Measurements from ENCODE around the gene PLPP3.

Gene PLPP3

DNA sequence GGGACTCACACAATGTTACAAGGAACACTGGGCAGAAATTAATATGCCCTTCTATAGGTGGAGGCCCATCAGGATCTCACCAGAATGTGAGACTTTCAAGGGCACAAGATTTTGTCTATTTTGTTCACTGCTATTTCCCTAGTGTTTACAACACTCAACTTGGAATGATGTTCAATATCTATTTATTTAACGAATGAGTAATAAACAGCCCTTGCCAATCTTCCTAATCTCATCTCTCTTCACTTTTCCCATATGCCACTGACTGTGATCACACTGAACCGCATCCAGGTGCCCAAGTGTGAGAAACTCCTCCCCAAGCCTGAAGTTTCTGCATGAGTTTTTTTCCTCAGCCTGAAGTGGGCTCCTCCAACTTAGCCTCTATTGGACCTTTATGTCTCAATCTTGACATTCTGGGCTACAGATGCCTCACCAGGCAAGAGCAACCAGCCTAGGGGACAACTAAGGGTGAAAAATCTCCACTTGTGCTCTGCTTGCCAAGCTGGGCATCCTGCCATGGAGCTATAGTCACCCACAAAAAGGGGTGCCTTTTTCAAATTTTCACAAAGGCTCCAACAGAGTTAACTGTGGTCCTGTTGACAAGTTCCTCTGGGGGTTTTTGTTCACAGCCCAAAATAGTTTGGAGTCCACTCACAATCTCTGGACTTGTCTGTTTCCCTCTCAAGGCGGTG is 105.6 kb downstream of the PLPP3 start:
- H3K27ac Mint-ChIP-seq, result no peak overlapping the region
- peaks cover 0 to 2% of the 10 kb centered on the region in 2 donors for H3K36me3 Mint-ChIP-seq
- ATAC-seq (replicated peaks) (no peak), DNase-seq (no peak)
- no peaks in the 10 kb centered on the region for H3K9me3 Mint-ChIP-seq
- no peak overlapping the region for H3K4me3 Mint-ChIP-seq
- peaks cover 31 to 39% of the 10 kb centered on the region in 2 donors for H3K27me3 Mint-ChIP-seq
- H3K4me1 Mint-ChIP-seq, result peaks cover 36 to 49% of the 10 kb centered on the region in 2 donors

DNA sequence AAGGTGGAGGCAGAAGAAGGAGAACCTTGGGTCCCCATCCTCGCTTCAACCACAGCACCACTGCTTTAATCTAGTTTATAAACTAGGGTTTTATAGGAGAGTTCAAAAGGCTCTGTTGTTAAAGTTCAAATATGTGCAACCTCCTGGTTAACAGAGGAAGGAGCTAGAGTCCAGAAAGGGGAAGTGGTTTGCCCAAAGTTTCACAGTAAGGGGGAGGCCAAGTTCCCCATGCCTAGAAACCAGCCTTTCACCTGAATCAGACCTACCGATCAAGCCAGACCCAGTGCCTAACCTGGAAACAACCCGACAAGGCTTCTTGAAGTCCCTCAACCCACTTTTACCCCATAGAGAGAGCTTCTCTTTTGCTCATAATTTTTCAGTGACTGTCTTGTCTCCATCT is 106.5 kb downstream of the PLPP3 start:
- ATAC-seq (replicated peaks) (peak; percentile 95 to 97), DNase-seq (peak; percentile 58)
- H3K36me3 Mint-ChIP-seq, result no peaks in the 10 kb centered on the region
- peaks cover 26 to 38% of the 10 kb centered on the region in 2 donors for H3K27me3 Mint-ChIP-seq
- H3K4me3 Mint-ChIP-seq, result peak overlapping the region in 1 of 2 donors; percentile 43
- H3K4me1 Mint-ChIP-seq, result peaks cover 34 to 49% of the 10 kb centered on the region in 2 donors
- no peak overlapping the region for H3K27ac Mint-ChIP-seq
- H3K9me3 Mint-ChIP-seq, result no peaks in the 10 kb centered on the region

DNA sequence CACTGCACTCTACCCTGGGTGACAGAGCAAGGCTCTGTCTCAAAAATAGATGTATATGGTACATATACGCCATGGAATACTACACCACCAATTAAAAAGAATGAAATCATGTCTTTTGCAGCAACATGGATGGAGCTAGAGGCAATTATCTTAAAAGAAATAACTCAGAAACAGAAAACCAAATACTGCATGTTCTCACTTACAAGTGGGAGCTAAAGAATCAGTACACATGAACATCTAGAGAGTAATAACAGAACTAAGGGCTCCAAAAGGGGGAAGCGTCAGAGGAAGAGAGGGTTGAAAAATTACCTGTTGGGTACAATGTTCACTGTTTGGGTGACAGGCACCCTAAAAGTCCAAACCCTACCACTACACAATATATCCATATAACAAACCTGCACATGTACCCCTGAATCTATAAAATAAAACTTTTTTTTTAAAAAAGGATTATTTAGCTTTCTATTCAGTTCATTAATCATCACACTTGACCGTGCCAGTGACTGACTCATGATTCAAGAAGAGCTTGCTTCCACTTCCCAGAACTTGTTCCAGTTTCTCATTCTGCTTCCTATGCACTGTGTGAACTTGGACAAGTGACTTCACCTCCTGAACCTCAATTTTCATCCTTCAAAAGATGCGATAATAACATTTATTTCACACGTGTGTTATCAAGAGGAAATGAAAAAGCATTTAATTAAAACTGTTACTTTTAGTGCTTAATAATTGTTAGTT is 109.6 kb downstream of the PLPP3 start:
- peaks cover 25 to 36% of the 10 kb centered on the region in 2 donors for H3K4me1 Mint-ChIP-seq
- peaks cover 13 to 19% of the 10 kb centered on the region in 2 donors for H3K27me3 Mint-ChIP-seq
- H3K9me3 Mint-ChIP-seq, result no peaks in the 10 kb centered on the region
- no peak overlapping the region for H3K4me3 Mint-ChIP-seq
- H3K27ac Mint-ChIP-seq, result no peak overlapping the region
- H3K36me3 Mint-ChIP-seq, result no peaks in the 10 kb centered on the region
- no peak for DNase-seq
- ATAC-seq (replicated peaks), result peak; percentile 48 to 51

DNA sequence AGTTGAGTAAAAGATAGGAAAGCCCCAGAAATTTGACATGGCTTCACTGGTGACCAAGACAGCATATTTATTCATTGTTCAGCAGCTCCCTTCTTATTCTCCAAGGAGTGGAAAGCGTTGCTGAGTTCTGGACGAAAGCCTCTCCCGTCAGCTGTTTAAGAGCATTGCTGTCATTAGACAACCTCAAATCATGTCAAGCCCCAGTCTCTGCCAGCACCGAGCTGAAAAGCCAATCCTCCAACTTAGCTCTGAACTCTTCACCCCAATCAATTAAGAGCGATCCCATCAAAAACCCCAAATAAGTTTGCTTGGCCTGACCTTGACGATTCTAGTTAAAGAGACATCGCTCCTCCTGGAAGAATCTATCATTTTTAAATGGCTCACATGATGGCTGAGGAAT is 110.8 kb downstream of the PLPP3 start:
- Mint-ChIP-seq H3K4me1 (peaks cover 23 to 36% of the 10 kb centered on the region in 2 donors), H3K36me3 (no peaks in the 10 kb centered on the region), H3K27me3 (peaks cover 17 to 19% of the 10 kb centered on the region in 2 donors), H3K9me3 (no peaks in the 10 kb centered on the region), H3K4me3 (no peak overlapping the region), H3K27ac (no peak overlapping the region)
- ATAC-seq (replicated peaks), result no peak
- no peak for DNase-seq

DNA sequence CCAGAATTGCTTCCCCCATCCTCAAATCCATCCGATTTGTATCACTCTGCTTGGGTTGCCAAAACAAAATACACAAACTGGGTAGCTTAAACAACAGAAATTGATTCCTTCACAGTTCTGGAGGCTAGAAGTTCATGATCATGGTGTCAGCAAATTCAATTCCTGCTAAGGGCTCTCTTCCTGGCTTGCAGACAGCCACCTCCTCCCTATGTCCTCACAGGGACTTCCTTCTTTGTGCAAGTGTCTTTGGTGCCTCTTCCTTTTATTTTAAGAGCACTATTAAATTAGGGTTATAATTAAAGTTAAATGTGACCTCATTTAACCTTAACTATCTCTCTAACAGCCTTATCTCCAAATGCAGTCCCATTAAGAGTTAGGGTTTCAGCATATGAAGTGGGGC is 112.8 kb downstream of the PLPP3 start:
- no peak overlapping the region for H3K27ac Mint-ChIP-seq
- DNase-seq (no peak), ATAC-seq (replicated peaks) (no peak)
- peaks cover 19 to 20% of the 10 kb centered on the region in 2 donors for H3K27me3 Mint-ChIP-seq
- no peaks in the 10 kb centered on the region for H3K36me3 Mint-ChIP-seq
- H3K4me3 Mint-ChIP-seq, result no peak overlapping the region
- H3K9me3 Mint-ChIP-seq, result no peaks in the 10 kb centered on the region
- peaks cover 21 to 25% of the 10 kb centered on the region in 2 donors for H3K4me1 Mint-ChIP-seq

DNA sequence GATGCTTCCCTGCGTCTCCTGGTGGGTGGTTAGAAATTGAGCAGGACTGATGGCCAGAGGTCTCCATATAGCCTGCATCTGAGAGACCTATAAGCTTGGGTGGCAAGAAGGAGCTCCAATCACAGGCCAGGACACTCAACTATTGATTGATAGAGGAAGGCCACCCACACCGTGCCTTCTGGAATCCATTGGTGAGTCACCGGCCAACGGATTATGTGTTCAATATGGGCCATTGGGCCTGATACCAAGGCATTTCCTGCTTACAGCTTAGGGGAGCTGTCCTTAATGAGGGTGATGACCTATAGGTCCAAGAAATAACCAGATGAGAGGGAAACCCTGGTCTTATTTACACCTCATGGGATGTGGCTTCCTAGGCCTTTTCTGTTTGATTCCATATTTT is 115.1 kb downstream of the PLPP3 start:
- H3K27me3 Mint-ChIP-seq, result peaks cover 9 to 14% of the 10 kb centered on the region in 2 donors

GRCh38 chr1:56463376-56463775 is 116.0 kb downstream of the PLPP3 start:
- Mint-ChIP-seq H3K9me3 (no peaks in the 10 kb centered on the region), H3K4me1 (peaks cover 7 to 9% of the 10 kb centered on the region in 2 donors), H3K27me3 (peaks cover 8 to 9% of the 10 kb centered on the region in 2 donors), H3K4me3 (no peak overlapping the region), H3K27ac (no peak overlapping the region), H3K36me3 (no peaks in the 10 kb centered on the region)
- DNase-seq, result no peak
- ATAC-seq (replicated peaks), result no peak

More for the DNA sequence above, 115.1 kb downstream of the PLPP3 start:
- no peaks in the 10 kb centered on the region for H3K9me3 Mint-ChIP-seq
- H3K27ac Mint-ChIP-seq, result no peak overlapping the region
- DNase-seq, result no peak
- H3K4me3 Mint-ChIP-seq, result no peak overlapping the region
- H3K36me3 Mint-ChIP-seq, result no peaks in the 10 kb centered on the region
- no peak for ATAC-seq (replicated peaks)
- H3K4me1 Mint-ChIP-seq, result peaks cover 7 to 9% of the 10 kb centered on the region in 2 donors

DNA sequence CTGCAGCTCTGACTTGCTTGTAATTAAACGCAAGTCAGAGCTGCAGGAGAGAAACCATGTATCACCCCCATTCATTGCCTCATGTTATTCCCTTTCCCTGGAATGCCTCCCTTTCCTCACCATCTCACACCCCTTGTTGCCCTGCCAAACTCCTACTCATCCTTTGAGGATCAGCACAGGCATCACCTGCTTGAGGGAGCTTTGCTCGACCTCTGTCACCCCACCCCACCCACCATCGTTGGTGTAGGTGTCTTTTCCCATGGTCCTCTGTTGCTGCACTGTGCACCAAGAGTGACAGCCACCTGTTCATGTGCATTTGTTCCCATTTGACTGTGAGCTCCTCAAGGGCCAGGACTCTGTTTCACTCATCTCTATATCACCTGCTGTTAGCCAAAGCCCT is 117.2 kb downstream of the PLPP3 start:
- Mint-ChIP-seq H3K36me3 (no peaks in the 10 kb centered on the region), H3K4me1 (peaks cover 7 to 9% of the 10 kb centered on the region in 2 donors), H3K9me3 (no peaks in the 10 kb centered on the region), H3K4me3 (no peak overlapping the region), H3K27me3 (peaks cover 8 to 9% of the 10 kb centered on the region in 2 donors), H3K27ac (no peak overlapping the region)
- ATAC-seq (replicated peaks) (no peak), DNase-seq (no peak)

DNA sequence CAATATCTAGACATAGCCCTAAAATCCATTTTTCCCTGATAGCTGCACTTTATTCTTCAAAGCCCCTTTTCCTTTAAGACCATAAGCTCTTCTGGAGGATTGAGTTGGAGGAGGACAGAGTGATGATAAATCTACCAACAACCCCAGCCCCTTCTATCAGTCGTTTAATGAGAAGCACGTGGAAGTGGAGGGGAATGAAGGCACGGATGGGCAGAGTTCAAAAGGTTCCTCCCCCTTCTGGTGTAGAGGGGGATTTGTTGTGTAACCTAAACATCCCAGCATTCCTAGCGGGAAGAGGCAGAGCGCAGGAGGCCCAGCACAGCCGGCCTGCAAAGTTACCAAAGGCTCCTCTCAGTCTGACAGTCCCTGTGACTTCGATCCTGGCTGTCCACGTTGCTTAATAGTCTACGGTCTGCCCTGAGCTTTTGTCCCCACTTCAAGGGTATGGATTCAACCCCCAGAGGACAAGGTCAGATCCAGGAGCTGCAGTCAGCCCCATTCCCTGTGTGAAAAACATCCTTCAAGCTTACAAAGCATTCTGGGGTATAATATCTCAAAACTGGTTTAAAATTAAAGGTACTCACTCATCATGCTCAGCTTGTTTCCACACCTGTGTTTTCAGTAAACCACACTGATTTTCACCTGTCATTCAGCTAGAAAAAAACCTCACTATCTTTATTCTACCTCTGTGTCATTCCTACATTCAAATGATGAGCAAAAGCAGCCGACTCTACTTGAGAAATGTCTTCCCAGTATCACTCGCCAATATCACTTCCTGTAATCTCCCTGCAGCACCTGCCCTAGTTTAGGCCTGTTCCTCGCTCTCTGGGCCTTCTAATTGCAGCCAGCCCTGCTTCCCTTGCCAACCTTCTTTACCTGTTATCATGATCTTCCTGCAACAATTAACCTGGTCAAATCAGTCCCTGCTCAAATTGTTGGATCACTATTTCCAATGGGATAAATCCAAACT is 117.9 kb downstream of the PLPP3 start:
- no peaks in the 10 kb centered on the region for H3K9me3 Mint-ChIP-seq
- no peak overlapping the region for H3K27ac Mint-ChIP-seq
- H3K4me1 Mint-ChIP-seq, result peaks cover 7 to 9% of the 10 kb centered on the region in 2 donors
- DNase-seq (no peak), ATAC-seq (replicated peaks) (no peak)
- no peaks in the 10 kb centered on the region for H3K36me3 Mint-ChIP-seq
- H3K27me3 Mint-ChIP-seq, result peaks cover 7 to 9% of the 10 kb centered on the region in 2 donors
- no peak overlapping the region for H3K4me3 Mint-ChIP-seq

- no peak overlapping the region for H3K4me3 Mint-ChIP-seq
- no peak for DNase-seq
- no peak overlapping the region for H3K27ac Mint-ChIP-seq
- no peak for ATAC-seq (replicated peaks)
- H3K27me3 Mint-ChIP-seq, result peaks cover 0 to 4% of the 10 kb centered on the region in 2 donors
- H3K9me3 Mint-ChIP-seq, result no peaks in the 10 kb centered on the region
- no peaks in the 10 kb centered on the region for H3K36me3 Mint-ChIP-seq
- peaks cover 7 to 9% of the 10 kb centered on the region in 2 donors for H3K4me1 Mint-ChIP-seq
Measured at GRCh38 chr1:56459260-56459659, 120.1 kb downstream of the PLPP3 start.

DNA sequence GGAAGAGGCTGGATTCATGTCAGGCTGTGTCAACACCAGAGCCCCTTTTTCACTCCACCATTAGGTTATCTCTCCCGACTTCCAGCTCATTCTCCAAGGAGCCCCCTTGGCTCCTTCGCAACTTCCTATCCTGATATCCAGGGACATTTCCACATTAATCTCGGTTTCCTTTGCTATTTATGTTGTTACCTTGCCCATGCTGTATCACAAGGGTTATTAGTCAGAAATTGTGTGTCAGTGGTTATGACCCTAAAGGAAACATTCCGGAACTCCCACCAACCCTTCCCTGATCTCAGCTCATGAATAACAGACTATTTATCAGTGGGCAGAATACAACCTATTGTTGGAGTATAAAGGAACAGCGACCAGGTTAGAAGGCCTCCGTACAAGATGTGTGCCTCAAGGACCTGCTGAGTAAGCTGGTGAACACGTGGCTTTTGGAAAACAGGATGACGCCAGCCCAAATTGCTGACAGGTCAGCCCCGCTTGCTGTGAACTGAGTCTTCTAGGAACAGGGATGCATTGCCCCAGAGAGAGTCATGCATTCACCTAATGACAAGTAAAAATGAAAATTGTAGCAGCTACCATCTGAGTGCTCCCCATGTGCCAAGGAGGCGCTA is 121.5 kb downstream of the PLPP3 start:
- no peaks in the 10 kb centered on the region for H3K36me3 Mint-ChIP-seq
- no peak overlapping the region for H3K27ac Mint-ChIP-seq
- H3K27me3 Mint-ChIP-seq, result peaks cover 4 to 7% of the 10 kb centered on the region in 2 donors
- H3K9me3 Mint-ChIP-seq, result no peaks in the 10 kb centered on the region
- H3K4me3 Mint-ChIP-seq, result no peak overlapping the region
- no peak for ATAC-seq (replicated peaks)
- H3K4me1 Mint-ChIP-seq, result peaks cover 7 to 9% of the 10 kb centered on the region in 2 donors
- DNase-seq, result no peak

- DNase-seq, result no peak
- H3K4me1 Mint-ChIP-seq, result peaks cover 0 to under 1% of the 10 kb centered on the region in 2 donors
- no peaks in the 10 kb centered on the region for H3K36me3 Mint-ChIP-seq
- H3K9me3 Mint-ChIP-seq, result no peaks in the 10 kb centered on the region
- H3K27me3 Mint-ChIP-seq, result peaks cover 5 to 7% of the 10 kb centered on the region in 2 donors
- no peak overlapping the region for H3K4me3 Mint-ChIP-seq
- ATAC-seq (replicated peaks), result no peak
- H3K27ac Mint-ChIP-seq, result no peak overlapping the region
Measured at GRCh38 chr1:56456435-56457101, 122.8 kb downstream of the PLPP3 start.

DNA sequence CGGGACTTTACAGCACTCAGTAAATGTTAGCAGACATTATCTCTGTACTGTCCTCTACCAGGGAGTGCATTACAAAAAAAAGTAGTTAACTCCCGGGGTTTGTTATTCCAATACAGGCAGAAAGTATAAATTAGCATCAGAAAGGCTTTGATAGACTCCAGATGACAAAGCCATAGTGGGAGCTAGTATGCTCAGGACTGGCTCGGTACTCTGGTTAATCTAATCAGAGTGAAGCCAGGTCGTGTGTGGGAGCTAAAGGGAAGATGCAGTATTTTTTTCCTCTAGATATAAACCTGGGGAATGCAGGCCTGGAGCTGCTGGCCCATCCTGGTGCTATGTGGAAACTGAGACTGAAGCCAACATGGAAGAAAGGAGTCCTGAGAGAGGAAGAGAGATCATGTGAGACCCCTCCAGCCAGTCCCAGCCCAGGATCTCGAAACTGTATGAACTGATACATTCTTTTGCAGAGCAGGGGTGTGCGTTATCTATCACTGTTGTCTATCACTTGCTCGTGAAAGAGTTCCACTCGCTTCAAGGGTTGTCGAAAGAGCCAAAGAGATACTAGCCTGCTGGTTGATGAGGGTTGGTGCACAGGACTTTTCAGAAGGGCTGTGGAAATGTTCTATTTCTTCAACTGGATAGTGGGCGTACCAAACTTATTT is 125.8 kb downstream of the PLPP3 start:
- no peaks in the 10 kb centered on the region for H3K36me3 Mint-ChIP-seq
- ATAC-seq (replicated peaks) (no peak), DNase-seq (no peak)
- no peak overlapping the region for H3K4me3 Mint-ChIP-seq
- H3K9me3 Mint-ChIP-seq, result no peaks in the 10 kb centered on the region
- H3K27ac Mint-ChIP-seq, result no peak overlapping the region
- no peaks in the 10 kb centered on the region for H3K4me1 Mint-ChIP-seq
- H3K27me3 Mint-ChIP-seq, result peaks cover 7 to 11% of the 10 kb centered on the region in 2 donors
